HepG2 (cell line): ENCODE data around the gene CMTM2. TPM values are rescaled to one million over a fixed set of nuclear protein-coding genes. Genes with fewer than 3 reads are reported as not detected.

Experiments used
- ELF4 ChIP-seq: sonication (generic); formaldehyde crosslinking; IDR thresholded peaks from 2 replicates; pipeline ENCODE4 v1.5.0; 2020; ENCODE audit warnings: missing genetic modification reagents, mild to moderate bottlenecking, moderate library complexity, borderline replicate concordance
- HCFC1 ChIP-seq: fragments of 150-350 bp; IDR thresholded peaks from 2 replicates; pipeline ENCODE4 v1.6.1; 2014; ENCODE audit warnings: low read depth, low read length
- HES4 ChIP-seq: sonication (generic); formaldehyde crosslinking; IDR thresholded peaks from 2 replicates; pipeline ENCODE4 v1.9.0; 2021; ENCODE audit warnings: mild to moderate bottlenecking, missing genetic modification reagents, borderline replicate concordance
- HNRNPL ChIP-seq: fragments of 200-400 bp; formaldehyde crosslinking; IDR thresholded peaks from 2 replicates; pipeline ENCODE4 v1.6.1; 2017; ENCODE audit warnings: mild to moderate bottlenecking, low read depth, low read length
- KLF6 ChIP-seq: IDR thresholded peaks from 2 replicates; pipeline ENCODE4 v1.8.0; 2016; ENCODE audit warnings: missing biosample characterization, missing genetic modification reagents
- KLF9 ChIP-seq: IDR thresholded peaks from 2 replicates; pipeline ENCODE4 v1.6.1; 2016; ENCODE audit warnings: low read depth
- RAD21 ChIP-seq: fragments of 450-650 bp; formaldehyde crosslinking; IDR thresholded peaks from 2 replicates; pipeline ENCODE4 v1.5.0; 2020; ENCODE audit warnings: mild to moderate bottlenecking
- RBAK ChIP-seq: sonication (generic); formaldehyde crosslinking; IDR thresholded peaks from 2 replicates; pipeline ENCODE4 v1.5.1; 2020; ENCODE audit warnings: mild to moderate bottlenecking, missing genetic modification reagents
- SP140L ChIP-seq: sonication (generic); formaldehyde crosslinking; IDR thresholded peaks from 2 replicates; pipeline ENCODE4 v1.4.0; 2020; ENCODE audit warnings: missing genetic modification reagents, borderline replicate concordance
- TCF7 ChIP-seq: sonication (generic); IDR thresholded peaks from 2 replicates; pipeline ENCODE4 v1.6.1; 2016; ENCODE audit warnings: antibody characterized with exemption, low read depth
- TEAD2 ChIP-seq: sonication (generic); formaldehyde crosslinking; IDR thresholded peaks from 2 replicates; pipeline ENCODE4 v1.9.0; 2021; ENCODE audit warnings: missing genetic modification reagents
- ZFP36 ChIP-seq: fragments of 150-350 bp; IDR thresholded peaks from 2 replicates; pipeline ENCODE4 v1.6.1; 2018; ENCODE audit warnings: borderline replicate concordance, low read length, low read depth; ENCODE audit not compliant: partially characterized antibody
- ZFYVE20 ChIP-seq: sonication (generic); formaldehyde crosslinking; IDR thresholded peaks from 2 replicates; pipeline ENCODE4 v1.8.0; 2023; ENCODE audit warnings: low read depth, mild to moderate bottlenecking, moderate library complexity, missing genetic modification reagents, borderline replicate concordance
- ZNF160 ChIP-seq: sonication (generic); formaldehyde crosslinking; IDR thresholded peaks from 2 replicates; pipeline ENCODE4 v1.8.0; 2022; ENCODE audit warnings: mild to moderate bottlenecking, inconsistent platforms, missing genetic modification reagents
- ZNF430 ChIP-seq: sonication (generic); formaldehyde crosslinking; IDR thresholded peaks from 2 replicates; pipeline ENCODE4 v1.9.0; 2021; ENCODE audit warnings: mild to moderate bottlenecking, missing genetic modification reagents
- ZNF616 ChIP-seq: sonication (generic); formaldehyde crosslinking; IDR thresholded peaks from 2 replicates; pipeline ENCODE4 v1.5.0; 2020; ENCODE audit warnings: low read depth, mild to moderate bottlenecking, missing genetic modification reagents
- ZNF644 ChIP-seq: IDR thresholded peaks from 2 replicates; pipeline ENCODE4 v1.6.1; 2016; ENCODE audit warnings: low read depth
- ZNF775 ChIP-seq: sonication (generic); formaldehyde crosslinking; IDR thresholded peaks from 2 replicates; pipeline ENCODE4 v1.4.0; 2020; ENCODE audit warnings: missing genetic modification reagents, mild to moderate bottlenecking, moderate library complexity, borderline replicate concordance
- ZNF800 ChIP-seq: sonication (generic); formaldehyde crosslinking; IDR thresholded peaks from 2 replicates; pipeline ENCODE4 v1.4.0; 2020; ENCODE audit warnings: missing genetic modification reagents
- polyA plus RNA-seq, 8 experiments: library from polyadenylated mRNA; depleted of rRNA in 3 of 8; stranded (reverse) in 7 of 8; unstranded in 1 of 8; fragments of >200 nt; fragmentation: Illumina TruSeq in 4 of 8; extraction: Trizol in 4 of 8; gene quantifications; 2 replicates each; pipeline versions ENCODE4 v1.2.1 to v1.2.3, GENCODE V29; 2011 to 2016; ENCODE audit warnings: low read depth in 4 of 8, missing spikeins in 1 of 8, mixed read lengths in 1 of 8; ENCODE audit not compliant: insufficient read depth in 1 of 8
- total RNA-seq, 5 experiments: library from RNA; depleted of rRNA; stranded (reverse); fragments of >200 nt; fragmentation: Illumina TruSeq; extraction: Trizol; gene quantifications; 2 replicates each; pipeline ENCODE4 v1.2.3, GENCODE V29; 2016; ENCODE audit warnings: low read depth in 1 of 5
- TF ChIP-seq, protein P1 (sequence below): sonication (generic); formaldehyde crosslinking; IDR thresholded peaks from 2 replicates; pipeline ENCODE4 v1.5.0; 2020; ENCODE audit warnings: mild to moderate bottlenecking, missing genetic modification reagents, borderline replicate concordance
- TF ChIP-seq, protein P2 (sequence below): sonication (generic); formaldehyde crosslinking; IDR thresholded peaks from 2 replicates; pipeline ENCODE4 v1.4.0; 2020; ENCODE audit warnings: missing genetic modification reagents; ENCODE audit errors: not compliant biosample characterization
- TF ChIP-seq, protein P3 (sequence below): sonication (generic); formaldehyde crosslinking; IDR thresholded peaks from 2 replicates; pipeline ENCODE4 v1.5.1; 2020; ENCODE audit warnings: missing genetic modification reagents, mild to moderate bottlenecking, borderline replicate concordance
- TF ChIP-seq, protein P4 (sequence below): sonication (generic); formaldehyde crosslinking; IDR thresholded peaks from 2 replicates; pipeline ENCODE4 v1.5.0; 2020; ENCODE audit warnings: mild to moderate bottlenecking, missing genetic modification reagents

CMTM2 gene
- total and polyA plus RNA-seq, 2 of the 13 experiments (the other 11 are each of a cell fraction or from before 2014, with no cell fraction given) = not detected

DNA sequence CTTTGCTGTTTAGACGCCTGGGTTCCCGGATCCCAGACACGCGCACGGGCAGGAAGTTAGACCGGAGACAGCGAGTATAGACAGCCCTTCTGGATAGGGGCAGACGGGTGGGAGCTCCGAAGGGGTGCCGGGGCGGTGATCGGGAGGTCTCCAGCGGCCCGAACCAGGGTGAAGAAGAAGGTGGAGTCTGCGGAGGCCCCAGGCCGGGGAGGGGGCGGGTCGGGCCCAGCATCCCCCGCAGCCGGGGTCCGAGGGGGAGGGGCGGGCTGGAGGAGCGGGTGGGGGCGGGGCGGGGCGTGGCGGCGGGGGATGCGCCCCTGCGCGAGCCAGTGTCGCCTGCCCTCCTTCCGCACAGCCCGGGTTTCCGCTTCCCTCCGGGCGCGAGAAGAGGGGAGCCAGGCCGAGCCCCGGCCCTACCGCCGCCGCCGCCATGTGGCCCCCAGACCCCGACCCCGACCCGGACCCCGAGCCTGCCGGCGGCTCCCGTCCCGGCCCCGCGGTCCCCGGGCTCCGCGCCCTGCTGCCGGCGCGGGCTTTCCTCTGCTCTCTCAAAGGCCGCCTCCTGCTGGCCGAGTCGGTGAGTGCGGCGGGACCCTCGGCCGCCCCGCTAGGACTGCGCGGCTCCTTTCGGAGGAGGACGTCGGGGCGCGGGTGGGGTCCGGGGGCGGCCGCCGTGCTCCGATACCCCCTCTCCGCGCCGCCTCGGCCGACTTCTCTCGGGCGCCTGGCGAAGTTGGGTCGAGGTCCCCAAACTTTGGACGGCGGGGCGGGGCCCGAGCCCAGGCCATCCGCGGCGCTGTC, 25.3 kb downstream of the CMTM2 start, which contains the start of gene CMTM3 (continued):
- TF ChIP-seq ZFP36 = no peak
- no peak for TF ChIP-seq RBAK (CRISPR knock-in tag)
- no peak for TF ChIP-seq HCFC1
- TF ChIP-seq, protein P1, sequence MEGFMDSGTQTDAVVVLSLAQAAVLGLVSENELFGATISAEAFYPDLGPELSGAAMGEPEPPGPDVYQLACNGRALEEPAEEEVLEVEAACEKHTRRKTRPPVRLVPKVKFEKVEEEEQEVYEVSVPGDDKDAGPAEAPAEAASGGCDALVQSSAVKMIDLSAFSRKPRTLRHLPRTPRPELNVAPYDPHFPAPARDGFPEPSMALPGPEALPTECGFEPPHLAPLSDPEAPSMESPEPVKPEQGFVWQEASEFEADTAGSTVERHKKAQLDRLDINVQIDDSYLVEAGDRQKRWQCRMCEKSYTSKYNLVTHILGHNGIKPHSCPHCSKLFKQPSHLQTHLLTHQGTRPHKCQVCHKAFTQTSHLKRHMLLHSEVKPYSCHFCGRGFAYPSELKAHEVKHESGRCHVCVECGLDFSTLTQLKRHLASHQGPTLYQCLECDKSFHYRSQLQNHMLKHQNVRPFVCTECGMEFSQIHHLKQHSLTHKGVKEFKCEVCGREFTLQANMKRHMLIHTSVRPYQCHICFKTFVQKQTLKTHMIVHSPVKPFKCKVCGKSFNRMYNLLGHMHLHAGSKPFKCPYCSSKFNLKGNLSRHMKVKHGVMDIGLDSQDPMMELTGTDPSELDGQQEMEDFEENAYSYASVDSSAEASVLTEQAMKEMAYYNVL (CRISPR knock-in tag) = no peak; the same call in 1 of the 2 replicates
- no peak for TF ChIP-seq HNRNPL
- TF ChIP-seq KLF9 (CRISPR knock-in tag) = no peak
- TF ChIP-seq ZFYVE20 = no peak
- TF ChIP-seq ZNF644 (CRISPR knock-in tag) = no peak
- peak; percentile 26 for TF ChIP-seq HES4 (CRISPR knock-in tag)
- TF ChIP-seq KLF6 = no peak; the same call in 1 of the 2 replicates
- TF ChIP-seq, protein P2, sequence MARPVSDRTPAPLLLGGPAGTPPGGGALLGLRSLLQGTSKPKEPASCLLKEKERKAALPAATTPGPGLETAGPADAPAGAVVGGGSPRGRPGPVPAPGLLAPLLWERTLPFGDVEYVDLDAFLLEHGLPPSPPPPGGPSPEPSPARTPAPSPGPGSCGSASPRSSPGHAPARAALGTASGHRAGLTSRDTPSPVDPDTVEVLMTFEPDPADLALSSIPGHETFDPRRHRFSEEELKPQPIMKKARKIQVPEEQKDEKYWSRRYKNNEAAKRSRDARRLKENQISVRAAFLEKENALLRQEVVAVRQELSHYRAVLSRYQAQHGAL (CRISPR knock-in tag) = no peak
- TF ChIP-seq RAD21 (CRISPR knock-in tag) = peak; percentile 72
- TF ChIP-seq ZNF160 (CRISPR knock-in tag) = no peak; the same call in 1 of the 2 replicates
- TF ChIP-seq ZNF800 (CRISPR knock-in tag) = no peak
- TF ChIP-seq ZNF616 (CRISPR knock-in tag) = no peak
- TF ChIP-seq TEAD2 = no peak
- TF ChIP-seq ZNF430 (CRISPR knock-in tag) = no peak
- TF ChIP-seq SP140L (CRISPR knock-in tag) = no peak
- TF ChIP-seq, protein P3, sequence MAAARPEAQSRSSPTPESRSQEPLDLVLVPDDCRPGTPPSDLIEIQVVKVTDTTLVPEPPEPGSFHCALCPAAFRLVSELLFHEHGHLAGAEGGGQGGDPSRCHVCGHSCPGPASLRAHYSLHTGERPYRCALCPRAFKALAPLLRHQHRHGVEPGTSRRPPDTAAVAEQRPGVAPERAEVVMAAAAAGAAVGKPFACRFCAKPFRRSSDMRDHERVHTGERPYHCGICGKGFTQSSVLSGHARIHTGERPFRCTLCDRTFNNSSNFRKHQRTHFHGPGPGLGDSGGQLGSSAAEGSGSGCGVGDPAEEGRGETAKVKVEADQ (CRISPR knock-in tag) = no peak; the same call in 1 of the 2 replicates
- no peak for TF ChIP-seq ZNF775 (CRISPR knock-in tag)
- no peak for TF ChIP-seq ELF4 (CRISPR knock-in tag)
- no peak for TF ChIP-seq TCF7
- TF ChIP-seq, protein P4, sequence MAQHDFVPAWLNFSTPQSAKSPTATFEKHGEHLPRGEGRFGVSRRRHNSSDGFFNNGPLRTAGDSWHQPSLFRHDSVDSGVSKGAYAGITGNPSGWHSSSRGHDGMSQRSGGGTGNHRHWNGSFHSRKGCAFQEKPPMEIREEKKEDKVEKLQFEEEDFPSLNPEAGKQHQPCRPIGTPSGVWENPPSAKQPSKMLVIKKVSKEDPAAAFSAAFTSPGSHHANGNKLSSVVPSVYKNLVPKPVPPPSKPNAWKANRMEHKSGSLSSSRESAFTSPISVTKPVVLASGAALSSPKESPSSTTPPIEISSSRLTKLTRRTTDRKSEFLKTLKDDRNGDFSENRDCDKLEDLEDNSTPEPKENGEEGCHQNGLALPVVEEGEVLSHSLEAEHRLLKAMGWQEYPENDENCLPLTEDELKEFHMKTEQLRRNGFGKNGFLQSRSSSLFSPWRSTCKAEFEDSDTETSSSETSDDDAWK = no peak
